ENCODE measurements around the gene ZNF205.
"Not testable (repeated sequence)": the region's sequence is repeated elsewhere in the genome, so short reads cannot be mapped to it uniquely, and the experiment has no call there.

Gene ZNF205

GRCh38 chr16:3131755-3132377, 19.5 kb downstream of the ZNF205 start:
- DNase-seq (ENCODE audit: low read depth, low spot score), result no peak

GRCh38 chr16:3133844-3134243, 21.5 kb downstream of the ZNF205 start:
- DNase-seq (ENCODE audit: low read depth, low spot score), result no peak

GRCh38 chr16:3134338-3135125, 22.1 kb downstream of the ZNF205 start, which contains the start of gene ZNF213:
Gene ZNF213 (plus strand): TSS chr16:3135029. CDS start chr16:3137281, 2,252 bp downstream.
- DNase-seq (ENCODE audit: low read depth, low spot score), result peak; percentile 88

- DNase-seq (ENCODE audit: low read depth, low spot score), result no peak
Observed at GRCh38 chr16:3135126-3135715, 22.8 kb downstream of the ZNF205 start.

- no peak for DNase-seq (ENCODE audit: low read depth, low spot score)
Observed at GRCh38 chr16:3137267-3137666, 24.9 kb downstream of the ZNF205 start.

- DNase-seq (ENCODE audit: low read depth, low spot score), result no peak
Observed at GRCh38 chr16:3138342-3138741, 26.0 kb downstream of the ZNF205 start.

- DNase-seq (ENCODE audit: low read depth, low spot score), result no peak
Observed at GRCh38 chr16:3138823-3139426, 26.5 kb downstream of the ZNF205 start.

GRCh38 chr16:3139561-3139960, 27.2 kb downstream of the ZNF205 start:
- not testable (repeated sequence) for DNase-seq (ENCODE audit: low read depth, low spot score)

GRCh38 chr16:3140603-3141427, 28.4 kb downstream of the ZNF205 start:
- DNase-seq (ENCODE audit: low read depth, low spot score), result no peak

- DNase-seq (ENCODE audit: low read depth, low spot score), result no peak
Observed at GRCh38 chr16:3141781-3142311, 29.5 kb downstream of the ZNF205 start.

GRCh38 chr16:3142327-3142726, 29.9 kb downstream of the ZNF205 start:
- DNase-seq (ENCODE audit: low read depth, low spot score), result no peak

GRCh38 chr16:3142770-3143169, 30.4 kb downstream of the ZNF205 start:
- no peak for DNase-seq (ENCODE audit: low read depth, low spot score)

GRCh38 chr16:3143189-3143588, 30.8 kb downstream of the ZNF205 start:
- no peak for DNase-seq (ENCODE audit: low read depth, low spot score)

- DNase-seq (ENCODE audit: low read depth, low spot score), result no peak
Observed at GRCh38 chr16:3143598-3144320, 31.4 kb downstream of the ZNF205 start.

- DNase-seq (ENCODE audit: low read depth, low spot score), result no peak
Observed at GRCh38 chr16:3144321-3144983, 32.1 kb downstream of the ZNF205 start.

GRCh38 chr16:3145151-3145550, 32.8 kb downstream of the ZNF205 start:
- DNase-seq (ENCODE audit: low read depth, low spot score), result no peak

GRCh38 chr16:3145660-3146059, 33.3 kb downstream of the ZNF205 start:
- DNase-seq (ENCODE audit: low read depth, low spot score), result no peak

- DNase-seq (ENCODE audit: low read depth, low spot score), result no peak
Observed at GRCh38 chr16:3147046-3147756, 34.8 kb downstream of the ZNF205 start.

GRCh38 chr16:3147757-3148104, 35.3 kb downstream of the ZNF205 start:
- no peak for DNase-seq (ENCODE audit: low read depth, low spot score)

Measured in activated CD4-positive, CD25-positive, alpha-beta regulatory T cell treated with anti-CD3 and anti-CD28 coated beads, Interleukin-2, amount 50 U/mL, for 16 hours (primary cell).